Measurements from ENCODE around the gene MLLT1.
"Not testable (repeated sequence)": the region's sequence is repeated elsewhere in the genome, so short reads cannot be mapped to it uniquely, and the experiment has no call there.

MLLT1 gene

GRCh38 chr19:6279931-6280591 is at the start of gene MLLT1:
Gene MLLT1 (minus strand): TSS chr19:6279975. CDS start chr19:6279784, 191 bp downstream.
- H3K4me3 ChIP-seq = peak within 1 kb of the TSS; percentile 79
- DNase-seq (ENCODE audit: low spot score in 2 of 2) = peak; percentile 93 to 98
- H3K9me3 ChIP-seq = peaks cover 2% of the 10 kb centered on the region; the same call in 1 of the 2 replicates
- in situ Hi-C loops (cut with MboI; ENCODE audit: low sequenced_read_pairs) = no loop called here
- peaks cover 5% of the 10 kb centered on the region for H3K4me1 ChIP-seq
- H3K27me3 ChIP-seq (ENCODE audit: low read depth) = no peaks in the 10 kb centered on the region
- H3K36me3 ChIP-seq (replicated peaks) = peaks cover 9% of the 10 kb centered on the region; the same call in 1 of the 2 replicates

GRCh38 chr19:6326815-6327214 is 47.0 kb upstream of the MLLT1 start:
- no peaks in the 10 kb centered on the region for H3K4me1 ChIP-seq
- in situ Hi-C loops (cut with MboI; ENCODE audit: low sequenced_read_pairs) = no loop called here
- H3K4me3 ChIP-seq = no peak overlapping the region
- no peaks in the 10 kb centered on the region; the same call in 1 of the 2 replicates for H3K9me3 ChIP-seq
- no peak for DNase-seq (ENCODE audit: low spot score in 2 of 2)
- no peaks in the 10 kb centered on the region for H3K36me3 ChIP-seq (replicated peaks)
- no peaks in the 10 kb centered on the region for H3K27me3 ChIP-seq (ENCODE audit: low read depth)

- in situ Hi-C loops (cut with MboI; ENCODE audit: low sequenced_read_pairs) = no loop called here
- H3K9me3 ChIP-seq = no peaks in the 10 kb centered on the region; the same call in 1 of the 2 replicates
- DNase-seq (ENCODE audit: low spot score in 2 of 2) = peak in 1 of 2 experiments; percentile 22
Observed at GRCh38 chr19:6325614-6326013, 45.8 kb upstream of the MLLT1 start.

GRCh38 chr19:6324757-6325156 is 45.0 kb upstream of the MLLT1 start:
- no peak overlapping the region for H3K4me3 ChIP-seq
- H3K4me1 ChIP-seq = no peaks in the 10 kb centered on the region
- no peaks in the 10 kb centered on the region for H3K36me3 ChIP-seq (replicated peaks)
- no peaks in the 10 kb centered on the region for H3K27me3 ChIP-seq (ENCODE audit: low read depth)
- no peak for DNase-seq (ENCODE audit: low spot score in 2 of 2)
- no peaks in the 10 kb centered on the region; the same call in 1 of the 2 replicates for H3K9me3 ChIP-seq
- in situ Hi-C loops (cut with MboI; ENCODE audit: low sequenced_read_pairs) = no loop called here

More at GRCh38 chr19:6325614-6326013, 45.8 kb upstream of the MLLT1 start:
- H3K4me1 ChIP-seq = no peaks in the 10 kb centered on the region
- H3K36me3 ChIP-seq (replicated peaks) = no peaks in the 10 kb centered on the region
- H3K27me3 ChIP-seq (ENCODE audit: low read depth) = no peaks in the 10 kb centered on the region
- H3K4me3 ChIP-seq = no peak overlapping the region

GRCh38 chr19:6322284-6322683 is 42.5 kb upstream of the MLLT1 start:
- H3K36me3 ChIP-seq (replicated peaks) = no peaks in the 10 kb centered on the region
- in situ Hi-C loops (cut with MboI; ENCODE audit: low sequenced_read_pairs) = no loop called here

GRCh38 chr19:6319376-6319775 is 39.6 kb upstream of the MLLT1 start:
- H3K4me3 ChIP-seq = no peak overlapping the region
- no peak for DNase-seq (ENCODE audit: low spot score in 2 of 2)
- no peaks in the 10 kb centered on the region for H3K36me3 ChIP-seq (replicated peaks)
- H3K27me3 ChIP-seq (ENCODE audit: low read depth) = no peaks in the 10 kb centered on the region
- in situ Hi-C loops (cut with MboI; ENCODE audit: low sequenced_read_pairs) = no loop called here
- H3K9me3 ChIP-seq = no peaks in the 10 kb centered on the region; the same call in 1 of the 2 replicates
- H3K4me1 ChIP-seq = no peaks in the 10 kb centered on the region

More at GRCh38 chr19:6322284-6322683, 42.5 kb upstream of the MLLT1 start:
- Histone ChIP-seq H3K4me3 (no peak overlapping the region), H3K27me3 (ENCODE audit: low read depth) (no peaks in the 10 kb centered on the region), H3K9me3 (no peaks in the 10 kb centered on the region; the same call in 1 of the 2 replicates), H3K4me1 (no peaks in the 10 kb centered on the region)
- no peak for DNase-seq (ENCODE audit: low spot score in 2 of 2)

- no peaks in the 10 kb centered on the region; the same call in 1 of the 2 replicates for H3K9me3 ChIP-seq
- no peaks in the 10 kb centered on the region for H3K4me1 ChIP-seq
- H3K27me3 ChIP-seq (ENCODE audit: low read depth) = no peaks in the 10 kb centered on the region
- no peaks in the 10 kb centered on the region for H3K36me3 ChIP-seq (replicated peaks)
- DNase-seq (ENCODE audit: low spot score in 2 of 2) = no peak
- in situ Hi-C loops (cut with MboI; ENCODE audit: low sequenced_read_pairs) = no loop called here
- H3K4me3 ChIP-seq = no peak overlapping the region
Observed at GRCh38 chr19:6318772-6319171, 39.0 kb upstream of the MLLT1 start.

GRCh38 chr19:6315646-6316045 is 35.9 kb upstream of the MLLT1 start:
- H3K36me3 ChIP-seq (replicated peaks); in situ Hi-C loops (cut with MboI; ENCODE audit: low sequenced_read_pairs); H3K4me1 ChIP-seq; H3K27me3 ChIP-seq (ENCODE audit: low read depth); H3K9me3 ChIP-seq; DNase-seq (ENCODE audit: low spot score in 2 of 2); H3K4me3 ChIP-seq: not testable (repeated sequence)

- Histone ChIP-seq H3K4me3 (no peak overlapping the region), H3K36me3 (replicated peaks) (no peaks in the 10 kb centered on the region), H3K4me1 (no peaks in the 10 kb centered on the region), H3K9me3 (no peaks in the 10 kb centered on the region; the same call in 1 of the 2 replicates), H3K27me3 (ENCODE audit: low read depth) (no peaks in the 10 kb centered on the region)
- DNase-seq (ENCODE audit: low spot score in 2 of 2) = no peak
- in situ Hi-C loops (cut with MboI; ENCODE audit: low sequenced_read_pairs) = no loop called here
Observed at GRCh38 chr19:6313398-6313969, 33.7 kb upstream of the MLLT1 start.

GRCh38 chr19:6312018-6312417 is 32.2 kb upstream of the MLLT1 start:
- no peak overlapping the region for H3K4me3 ChIP-seq
- no peak for DNase-seq (ENCODE audit: low spot score in 2 of 2)
- in situ Hi-C loops (cut with MboI; ENCODE audit: low sequenced_read_pairs) = no loop called here
- H3K9me3 ChIP-seq = no peaks in the 10 kb centered on the region; the same call in 1 of the 2 replicates
- no peaks in the 10 kb centered on the region for H3K36me3 ChIP-seq (replicated peaks)
- no peaks in the 10 kb centered on the region for H3K4me1 ChIP-seq
- H3K27me3 ChIP-seq (ENCODE audit: low read depth) = no peaks in the 10 kb centered on the region

GRCh38 chr19:6298413-6298812 is 18.6 kb upstream of the MLLT1 start:
- in situ Hi-C loops (cut with MboI; ENCODE audit: low sequenced_read_pairs) = no loop called here
- Histone ChIP-seq H3K4me1 (no peaks in the 10 kb centered on the region), H3K4me3 (no peak overlapping the region), H3K36me3 (replicated peaks) (no peaks in the 10 kb centered on the region), H3K9me3 (peaks cover under 1% of the 10 kb centered on the region; the same call in 1 of the 2 replicates), H3K27me3 (ENCODE audit: low read depth) (no peaks in the 10 kb centered on the region)
- DNase-seq (ENCODE audit: low spot score in 2 of 2) = no peak

- H3K36me3 ChIP-seq (replicated peaks) = no peaks in the 10 kb centered on the region
- H3K9me3 ChIP-seq = peaks cover 6% of the 10 kb centered on the region; the same call in 1 of the 2 replicates
- in situ Hi-C loops (cut with MboI; ENCODE audit: low sequenced_read_pairs) = no loop called here
- H3K4me1 ChIP-seq = no peaks in the 10 kb centered on the region
- H3K27me3 ChIP-seq (ENCODE audit: low read depth) = no peaks in the 10 kb centered on the region
- DNase-seq (ENCODE audit: low spot score in 2 of 2) = no peak
- no peak overlapping the region for H3K4me3 ChIP-seq
Observed at GRCh38 chr19:6297202-6297601, 17.4 kb upstream of the MLLT1 start.

GRCh38 chr19:6292006-6292405 is 12.2 kb upstream of the MLLT1 start:
- in situ Hi-C loops (cut with MboI; ENCODE audit: low sequenced_read_pairs) = no loop called here
- H3K27me3 ChIP-seq (ENCODE audit: low read depth) = no peaks in the 10 kb centered on the region
- H3K9me3 ChIP-seq = peaks cover 24% of the 10 kb centered on the region
- no peak for DNase-seq (ENCODE audit: low spot score in 2 of 2)
- no peaks in the 10 kb centered on the region for H3K4me1 ChIP-seq
- H3K4me3 ChIP-seq = no peak overlapping the region
- H3K36me3 ChIP-seq (replicated peaks) = no peaks in the 10 kb centered on the region

GRCh38 chr19:6288737-6289136 is 9.0 kb upstream of the MLLT1 start:
- Histone ChIP-seq H3K36me3 (replicated peaks) (no peaks in the 10 kb centered on the region), H3K4me3 (no peak overlapping the region), H3K4me1 (no peaks in the 10 kb centered on the region), H3K9me3 (peaks cover 27% of the 10 kb centered on the region), H3K27me3 (ENCODE audit: low read depth) (no peaks in the 10 kb centered on the region)
- DNase-seq (ENCODE audit: low spot score in 2 of 2) = no peak
- in situ Hi-C loops (cut with MboI; ENCODE audit: low sequenced_read_pairs) = no loop called here

Data from HAP-1 (cell line).